Osteocyte (in vitro differentiated cells): ENCODE measurements around the gene TMIGD1. TPM values are rescaled to one million over a fixed set of nuclear protein-coding genes. Genes with fewer than 3 reads are reported as not detected.

Source experiments
- DNase-seq: peaks from one replicate; pipeline ENCODE4 v3.0.0; 2021; ENCODE audit warnings: mixed read lengths; ENCODE audit not compliant: unreplicated experiment; ENCODE audit errors: extremely low spot score
- H3K27ac Mint-ChIP-seq: one replicate; pipeline ENCODE4 v1.8.0; 2021; ENCODE audit warnings: mild to moderate bottlenecking, mixed read lengths; ENCODE audit not compliant: unreplicated experiment
- H3K27me3 Mint-ChIP-seq: one replicate; pipeline ENCODE4 v1.8.0; 2021; ENCODE audit warnings: mixed read lengths; ENCODE audit not compliant: unreplicated experiment
- H3K36me3 Mint-ChIP-seq: one replicate; pipeline ENCODE4 v1.8.0; 2021; ENCODE audit warnings: mixed read lengths; ENCODE audit not compliant: unreplicated experiment
- H3K4me1 Mint-ChIP-seq: one replicate; pipeline ENCODE4 v1.8.0; 2021; ENCODE audit warnings: mixed read lengths; ENCODE audit not compliant: unreplicated experiment
- H3K4me3 Mint-ChIP-seq: one replicate; pipeline ENCODE4 v1.8.0; 2021; ENCODE audit warnings: mild to moderate bottlenecking, moderate library complexity, mixed read lengths; ENCODE audit not compliant: unreplicated experiment
- H3K9me3 Mint-ChIP-seq: one replicate; pipeline ENCODE4 v1.8.0; 2021; ENCODE audit warnings: mixed read lengths; ENCODE audit not compliant: unreplicated experiment
- total RNA-seq: library from RNA; stranded (reverse); gene quantifications from 2 replicates; pipeline ENCODE4 v1.2.1, GENCODE V29; 2021
- TF ChIP-seq, protein P1 (sequence below): fragments of 200-600 bp; sonication (generic); IDR thresholded peaks from 2 replicates; pipeline ENCODE4 v1.5.0; 2021; ENCODE audit warnings: antibody characterized with exemption, mild to moderate bottlenecking, moderate library complexity

Gene TMIGD1
- total RNA-seq, 1 donor from 2014 or later, result not detected

DNA sequence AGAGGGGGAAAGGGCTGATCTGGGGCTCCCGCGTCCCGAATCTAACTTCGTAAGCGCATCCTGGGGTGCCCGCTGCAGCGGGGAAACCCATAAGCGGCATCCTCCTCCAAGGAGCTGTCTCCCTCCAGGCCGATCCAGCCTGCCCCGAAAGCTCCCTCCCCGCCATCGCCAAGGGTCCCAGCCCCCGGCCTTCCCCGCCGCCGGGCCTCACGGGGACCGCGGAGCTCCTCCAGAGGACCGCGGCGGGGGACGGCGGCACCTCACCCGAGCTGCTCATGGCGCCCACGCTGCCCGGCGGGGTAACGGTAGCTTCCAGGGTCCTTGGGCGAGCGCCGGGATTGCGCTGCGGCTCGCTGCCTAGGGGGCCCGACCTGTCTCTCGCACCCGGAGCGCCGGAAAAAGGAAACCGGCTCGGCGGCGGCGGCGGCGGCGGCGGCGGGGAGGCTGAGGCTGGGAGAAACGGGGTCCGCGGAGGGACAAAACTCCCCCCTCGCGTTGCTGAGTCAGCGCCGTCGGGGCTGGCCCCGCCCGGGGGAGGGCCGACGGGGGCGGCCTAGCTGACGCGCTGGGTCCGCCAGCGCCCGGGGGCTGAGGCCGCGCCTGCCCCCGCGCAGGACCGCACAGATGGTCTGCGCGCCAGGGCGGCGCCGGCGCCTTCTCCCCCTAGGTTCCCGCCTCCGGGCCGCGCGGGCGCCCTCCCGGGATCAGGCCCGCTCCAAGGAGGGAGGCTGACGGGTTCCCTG is 42.1 kb downstream of the TMIGD1 start, which contains the start of gene BLMH:
Gene BLMH (minus strand): TSS at position 402 of the 743 bp plus-strand sequence. CDS start 125 bp downstream, at position 277.
- TF ChIP-seq, protein P1, sequence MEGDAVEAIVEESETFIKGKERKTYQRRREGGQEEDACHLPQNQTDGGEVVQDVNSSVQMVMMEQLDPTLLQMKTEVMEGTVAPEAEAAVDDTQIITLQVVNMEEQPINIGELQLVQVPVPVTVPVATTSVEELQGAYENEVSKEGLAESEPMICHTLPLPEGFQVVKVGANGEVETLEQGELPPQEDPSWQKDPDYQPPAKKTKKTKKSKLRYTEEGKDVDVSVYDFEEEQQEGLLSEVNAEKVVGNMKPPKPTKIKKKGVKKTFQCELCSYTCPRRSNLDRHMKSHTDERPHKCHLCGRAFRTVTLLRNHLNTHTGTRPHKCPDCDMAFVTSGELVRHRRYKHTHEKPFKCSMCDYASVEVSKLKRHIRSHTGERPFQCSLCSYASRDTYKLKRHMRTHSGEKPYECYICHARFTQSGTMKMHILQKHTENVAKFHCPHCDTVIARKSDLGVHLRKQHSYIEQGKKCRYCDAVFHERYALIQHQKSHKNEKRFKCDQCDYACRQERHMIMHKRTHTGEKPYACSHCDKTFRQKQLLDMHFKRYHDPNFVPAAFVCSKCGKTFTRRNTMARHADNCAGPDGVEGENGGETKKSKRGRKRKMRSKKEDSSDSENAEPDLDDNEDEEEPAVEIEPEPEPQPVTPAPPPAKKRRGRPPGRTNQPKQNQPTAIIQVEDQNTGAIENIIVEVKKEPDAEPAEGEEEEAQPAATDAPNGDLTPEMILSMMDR, result no peak
- Mint-ChIP-seq H3K9me3 (no peaks in the 10 kb centered on the region), H3K4me1 (peaks cover 13% of the 10 kb centered on the region), H3K27ac (peak within 1 kb of the TSS; percentile 50), H3K4me3 (peak within 1 kb of the TSS; percentile 88), H3K27me3 (no peaks in the 10 kb centered on the region), H3K36me3 (peaks cover 11% of the 10 kb centered on the region)
- DNase-seq, result peak; percentile 90

DNA sequence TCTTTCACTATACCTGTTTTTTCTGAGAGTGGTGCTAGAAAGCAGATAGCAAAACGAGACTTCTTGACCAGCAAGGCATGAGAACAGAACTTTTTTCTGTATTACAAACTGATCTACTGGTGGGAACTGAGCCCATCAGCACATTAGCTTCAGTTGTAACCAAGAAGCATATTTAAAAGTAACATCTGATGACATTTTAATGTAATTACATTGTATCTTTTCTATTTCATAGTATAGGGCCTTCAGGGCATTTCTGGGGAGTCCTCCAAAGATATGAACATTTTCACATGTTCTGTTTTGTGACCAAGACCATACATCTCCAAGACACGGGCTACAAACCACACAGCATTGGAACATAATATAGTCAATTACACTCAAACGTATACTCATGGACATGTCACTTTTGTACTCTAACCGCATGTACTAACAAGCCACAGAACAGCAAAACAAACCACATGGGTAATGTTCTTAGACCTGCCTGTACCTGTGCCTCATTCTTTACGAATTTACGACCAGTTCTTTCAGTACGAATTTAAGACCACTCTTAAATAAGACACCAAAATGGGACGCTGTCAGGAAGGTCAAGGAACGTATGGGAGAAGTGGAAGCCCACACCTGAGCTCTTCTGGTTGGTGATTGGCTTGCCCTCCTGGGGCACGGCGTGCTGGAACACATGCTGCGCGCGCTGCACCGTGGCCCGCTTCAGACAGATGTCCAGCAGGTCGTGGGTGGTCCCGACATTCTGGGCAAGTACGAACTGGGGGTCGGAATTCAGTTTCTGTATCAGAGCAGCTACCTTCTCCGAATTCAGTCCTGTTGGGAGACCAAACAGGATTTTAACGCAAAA is 42.9 kb downstream of the TMIGD1 start:
- H3K9me3 Mint-ChIP-seq, result no peaks in the 10 kb centered on the region
- peaks cover 13% of the 10 kb centered on the region for H3K4me1 Mint-ChIP-seq
- H3K27ac Mint-ChIP-seq, result peak overlapping the region; percentile 50
- H3K27me3 Mint-ChIP-seq, result no peaks in the 10 kb centered on the region
- H3K4me3 Mint-ChIP-seq, result peak overlapping the region; percentile 88
- H3K36me3 Mint-ChIP-seq, result peaks cover 13% of the 10 kb centered on the region
- DNase-seq, result no peak
- TF ChIP-seq, protein P1, result no peak

DNA sequence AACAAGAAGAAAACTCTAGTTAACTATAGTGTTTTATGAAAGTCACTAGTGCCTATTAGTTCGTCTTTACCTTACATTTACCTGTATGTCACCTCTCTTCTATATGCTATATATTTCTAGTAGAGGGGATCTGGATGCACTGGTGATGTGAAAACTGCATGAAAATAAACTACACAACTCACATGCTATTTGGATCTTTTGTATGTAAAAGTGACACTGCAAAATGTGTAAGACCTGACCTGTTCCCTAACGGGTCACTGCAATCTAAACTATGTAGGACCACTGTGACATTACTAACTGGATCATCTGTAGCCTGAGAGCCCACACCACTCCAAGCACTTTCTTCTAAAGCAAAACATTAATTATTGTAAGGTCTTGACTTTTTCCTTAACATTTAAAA is 43.8 kb downstream of the TMIGD1 start:
- Mint-ChIP-seq H3K27me3 (no peaks in the 10 kb centered on the region), H3K4me3 (peak overlapping the region; percentile 88)
- TF ChIP-seq, protein P1, result no peak

DNA sequence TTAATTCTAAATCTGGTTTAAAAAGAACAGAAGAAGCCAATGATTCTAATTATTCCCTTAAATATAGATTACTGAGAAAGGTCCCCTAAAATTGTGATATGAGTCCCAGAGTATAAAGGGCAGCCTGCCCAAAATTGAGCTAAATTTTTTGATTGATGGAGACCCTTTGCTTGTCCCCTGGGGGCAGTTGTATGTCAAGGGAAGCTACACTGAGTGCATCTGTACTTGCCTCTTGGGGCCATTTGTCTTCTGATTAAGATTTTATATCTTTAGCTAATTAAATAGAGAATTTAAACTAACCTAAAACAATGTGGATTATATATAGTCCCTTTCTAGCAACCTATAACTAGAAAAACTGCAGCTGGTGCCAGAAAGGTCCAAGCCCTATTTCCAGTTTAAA is 54.7 kb downstream of the TMIGD1 start:
- no peak for DNase-seq
- Mint-ChIP-seq H3K27me3 (no peaks in the 10 kb centered on the region), H3K27ac (no peak overlapping the region), H3K9me3 (no peaks in the 10 kb centered on the region), H3K36me3 (peaks cover 23% of the 10 kb centered on the region), H3K4me3 (no peak overlapping the region), H3K4me1 (no peaks in the 10 kb centered on the region)
- TF ChIP-seq, protein P1, result no peak

More for the DNA sequence above, 43.8 kb downstream of the TMIGD1 start:
- DNase-seq, result no peak
- Mint-ChIP-seq H3K27ac (no peak overlapping the region), H3K36me3 (peaks cover 20% of the 10 kb centered on the region), H3K9me3 (no peaks in the 10 kb centered on the region), H3K4me1 (peaks cover 13% of the 10 kb centered on the region)

GRCh38 chr17:30278032-30278431 is 55.8 kb downstream of the TMIGD1 start:
- no peaks in the 10 kb centered on the region for H3K4me1 Mint-ChIP-seq
- H3K27me3 Mint-ChIP-seq, result no peaks in the 10 kb centered on the region
- TF ChIP-seq, protein P1, result peak; percentile 68
- DNase-seq, result no peak
- H3K27ac Mint-ChIP-seq, result no peak overlapping the region
- H3K36me3 Mint-ChIP-seq, result peaks cover 32% of the 10 kb centered on the region
- no peak overlapping the region for H3K4me3 Mint-ChIP-seq
- no peaks in the 10 kb centered on the region for H3K9me3 Mint-ChIP-seq
